Progenitor cell of endocrine pancreas (in vitro differentiated cells): ENCODE data around the gene SERPINA12. TPM values are rescaled to one million over a fixed set of nuclear protein-coding genes. Genes with fewer than 3 reads are reported as not detected.

ENCODE experiments used
- DNase-seq: peaks from one replicate; pipeline ENCODE4 v3.0.0; 2021; ENCODE audit warnings: low spot score; ENCODE audit not compliant: unreplicated experiment
- H3K27ac Mint-ChIP-seq: 2 replicates; pipeline ENCODE4 v1.8.0; 2021; ENCODE audit warnings: mild to moderate bottlenecking, moderate library complexity, mixed read lengths
- H3K27me3 Mint-ChIP-seq: 2 replicates; pipeline ENCODE4 v1.8.0; 2021; ENCODE audit warnings: mixed read lengths
- H3K36me3 Mint-ChIP-seq: 2 replicates; pipeline ENCODE4 v1.8.0; 2022; ENCODE audit warnings: mixed read lengths; ENCODE audit not compliant: insufficient read depth
- H3K4me1 Mint-ChIP-seq: 2 replicates; pipeline ENCODE4 v1.8.0; 2021; ENCODE audit warnings: low read depth, mixed read lengths
- H3K4me3 Mint-ChIP-seq: 2 replicates; pipeline ENCODE4 v1.8.0; 2021; ENCODE audit warnings: low read depth, mild to moderate bottlenecking, moderate library complexity, mixed read lengths
- H3K9me3 Mint-ChIP-seq: 2 replicates; pipeline ENCODE4 v1.8.0; 2021; ENCODE audit warnings: low read depth, mixed read lengths
- total RNA-seq: library from RNA; stranded (reverse); gene quantifications from 2 replicates; pipeline ENCODE4 v1.2.1, GENCODE V29; 2021
- TF ChIP-seq, protein P1 (sequence below): fragments of 200-600 bp; sonication (generic); IDR thresholded peaks from one replicate; pipeline ENCODE4 v1.5.0; 2021; ENCODE audit warnings: antibody characterized with exemption, mild to moderate bottlenecking; ENCODE audit not compliant: unreplicated experiment

The SERPINA12 gene
- total RNA-seq, 1 donor from 2014 or later, result not detected

DNA sequence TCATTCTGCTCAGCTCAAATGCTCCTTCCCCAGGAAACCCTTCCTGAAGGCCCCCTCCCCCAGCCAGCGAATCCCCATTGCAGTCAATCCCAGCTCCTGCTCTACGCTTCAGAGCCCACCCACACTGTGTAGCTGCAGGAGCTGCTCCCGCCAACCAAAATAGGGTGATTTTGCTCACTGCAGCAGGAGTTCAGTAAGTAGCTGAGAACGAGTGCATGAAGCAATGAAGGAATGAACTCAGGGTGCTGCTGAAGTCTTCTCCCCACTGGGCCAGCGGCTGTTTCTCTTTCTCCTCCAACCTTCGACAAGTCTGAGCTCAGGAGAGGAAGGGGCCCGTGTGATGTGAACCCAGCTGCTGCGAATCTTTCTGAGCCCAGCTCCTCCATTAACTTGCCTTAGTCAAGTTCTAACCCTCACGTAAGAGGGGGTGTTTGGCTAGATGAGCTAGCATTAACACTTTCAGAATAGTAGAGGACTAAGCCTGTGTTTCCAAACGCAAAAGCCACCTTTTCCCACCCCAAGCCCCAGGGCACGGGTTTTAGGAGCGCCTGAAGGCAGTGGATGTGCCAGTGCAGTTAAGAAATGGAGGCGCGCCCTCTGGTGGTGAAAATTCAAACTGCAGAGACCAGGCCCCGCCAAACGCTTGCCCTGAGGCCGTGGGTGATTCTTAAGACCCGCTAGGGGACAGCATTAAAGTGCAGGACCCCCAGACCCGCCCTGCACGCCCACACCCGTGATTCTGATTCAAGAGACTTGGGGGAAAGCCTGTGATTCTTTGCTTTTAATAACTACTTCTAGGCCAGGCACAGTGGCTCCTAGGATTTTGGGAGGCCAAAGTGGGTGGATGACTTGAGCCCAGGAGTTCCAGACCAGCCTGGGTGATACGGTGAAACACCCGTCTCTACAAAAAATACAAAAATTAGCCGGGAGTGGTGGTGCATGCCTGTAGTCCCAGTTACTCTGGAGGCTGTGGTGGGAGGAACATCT, 40.0 kb upstream of the SERPINA12 start:
- DNase-seq, result peak; percentile 73
- Mint-ChIP-seq H3K36me3 (peaks cover 10% of the 10 kb centered on the region), H3K9me3 (peaks cover 30% of the 10 kb centered on the region), H3K4me3 (no peak overlapping the region), H3K4me1 (no peaks in the 10 kb centered on the region), H3K27ac (peak overlapping the region; percentile 59), H3K27me3 (no peaks in the 10 kb centered on the region)
- TF ChIP-seq, protein P1, sequence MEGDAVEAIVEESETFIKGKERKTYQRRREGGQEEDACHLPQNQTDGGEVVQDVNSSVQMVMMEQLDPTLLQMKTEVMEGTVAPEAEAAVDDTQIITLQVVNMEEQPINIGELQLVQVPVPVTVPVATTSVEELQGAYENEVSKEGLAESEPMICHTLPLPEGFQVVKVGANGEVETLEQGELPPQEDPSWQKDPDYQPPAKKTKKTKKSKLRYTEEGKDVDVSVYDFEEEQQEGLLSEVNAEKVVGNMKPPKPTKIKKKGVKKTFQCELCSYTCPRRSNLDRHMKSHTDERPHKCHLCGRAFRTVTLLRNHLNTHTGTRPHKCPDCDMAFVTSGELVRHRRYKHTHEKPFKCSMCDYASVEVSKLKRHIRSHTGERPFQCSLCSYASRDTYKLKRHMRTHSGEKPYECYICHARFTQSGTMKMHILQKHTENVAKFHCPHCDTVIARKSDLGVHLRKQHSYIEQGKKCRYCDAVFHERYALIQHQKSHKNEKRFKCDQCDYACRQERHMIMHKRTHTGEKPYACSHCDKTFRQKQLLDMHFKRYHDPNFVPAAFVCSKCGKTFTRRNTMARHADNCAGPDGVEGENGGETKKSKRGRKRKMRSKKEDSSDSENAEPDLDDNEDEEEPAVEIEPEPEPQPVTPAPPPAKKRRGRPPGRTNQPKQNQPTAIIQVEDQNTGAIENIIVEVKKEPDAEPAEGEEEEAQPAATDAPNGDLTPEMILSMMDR, result peak; percentile 93

- DNase-seq, result no peak
These were observed 39.1 kb upstream of the SERPINA12 start for GRCh38 chr14:94548131-94548998.

DNA sequence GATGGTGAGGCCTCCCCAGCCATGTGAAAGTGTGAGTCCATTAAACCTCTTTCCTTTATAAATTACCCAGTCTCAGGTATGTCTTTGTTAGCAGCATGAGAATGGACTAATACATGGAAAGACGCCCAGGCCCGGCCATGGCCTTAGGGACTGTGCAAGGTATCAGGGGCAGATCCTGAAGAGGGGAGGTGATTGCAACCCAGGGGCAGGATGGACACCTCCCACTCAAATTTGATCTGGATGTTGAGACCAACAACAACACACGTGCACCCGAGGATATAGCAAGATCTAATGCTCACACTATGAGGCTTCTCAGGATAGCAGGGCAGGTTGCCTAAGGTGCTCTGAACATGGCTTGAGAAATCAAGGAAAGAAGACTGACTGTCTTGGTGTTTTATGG, 38.5 kb upstream of the SERPINA12 start:
- TF ChIP-seq, protein P1, result no peak
- Mint-ChIP-seq H3K27me3 (no peaks in the 10 kb centered on the region), H3K36me3 (peaks cover 3% of the 10 kb centered on the region), H3K4me1 (no peaks in the 10 kb centered on the region), H3K27ac (no peak overlapping the region), H3K9me3 (peaks cover 16% of the 10 kb centered on the region), H3K4me3 (no peak overlapping the region)
- no peak for DNase-seq

More at GRCh38 chr14:94548131-94548998, 39.1 kb upstream of the SERPINA12 start:
- no peaks in the 10 kb centered on the region for H3K4me1 Mint-ChIP-seq
- H3K9me3 Mint-ChIP-seq, result peaks cover 23% of the 10 kb centered on the region
- peaks cover 3% of the 10 kb centered on the region for H3K36me3 Mint-ChIP-seq
- peak overlapping the region; percentile 59 for H3K27ac Mint-ChIP-seq
- H3K4me3 Mint-ChIP-seq, result no peak overlapping the region
- H3K27me3 Mint-ChIP-seq, result no peaks in the 10 kb centered on the region
- TF ChIP-seq, protein P1, result no peak

DNA sequence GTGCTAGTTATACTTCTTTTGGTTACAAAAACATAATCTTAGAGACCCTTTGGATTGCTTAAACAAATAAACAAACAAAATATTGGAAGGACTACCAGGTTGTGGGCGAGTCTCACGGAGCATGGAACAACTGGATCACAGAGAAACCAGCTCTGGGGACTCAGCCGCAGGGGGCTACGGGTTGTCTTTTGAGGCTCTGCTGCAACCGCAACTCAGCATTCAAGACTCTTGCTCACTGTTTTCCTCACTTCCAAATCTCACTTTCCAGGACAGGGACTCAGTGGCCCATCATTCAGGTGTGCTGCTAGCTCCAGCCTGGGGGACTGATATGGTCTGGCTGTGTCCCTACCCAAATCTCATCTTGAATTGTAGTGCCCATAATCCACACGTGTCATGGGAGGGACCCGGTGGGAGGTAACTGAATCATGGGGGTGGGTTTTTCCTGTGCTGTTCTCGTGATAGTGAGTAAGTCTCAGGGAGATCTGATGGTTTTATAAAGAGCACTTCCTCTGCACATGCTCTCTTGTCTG, 37.9 kb upstream of the SERPINA12 start:
- H3K36me3 Mint-ChIP-seq, result peaks cover 2% of the 10 kb centered on the region
- peaks cover 11% of the 10 kb centered on the region for H3K9me3 Mint-ChIP-seq
- TF ChIP-seq, protein P1, result no peak
- no peak overlapping the region for H3K4me3 Mint-ChIP-seq
- no peak overlapping the region for H3K27ac Mint-ChIP-seq
- DNase-seq, result no peak
- peaks cover 2% of the 10 kb centered on the region for H3K27me3 Mint-ChIP-seq
- H3K4me1 Mint-ChIP-seq, result no peaks in the 10 kb centered on the region
